ENCODE data around the gene TMEM97. TPM values are rescaled to one million over a fixed set of nuclear protein-coding genes. Genes with fewer than 3 reads are reported as not detected.

The TMEM97 gene
- total and polyA plus RNA-seq, 9 of the 15 experiments (the other 6 are each of a cell fraction or from before 2014, with no cell fraction given), result 34.6 to 121 (median 76.0) TPM

- TF ChIP-seq, protein P1, sequence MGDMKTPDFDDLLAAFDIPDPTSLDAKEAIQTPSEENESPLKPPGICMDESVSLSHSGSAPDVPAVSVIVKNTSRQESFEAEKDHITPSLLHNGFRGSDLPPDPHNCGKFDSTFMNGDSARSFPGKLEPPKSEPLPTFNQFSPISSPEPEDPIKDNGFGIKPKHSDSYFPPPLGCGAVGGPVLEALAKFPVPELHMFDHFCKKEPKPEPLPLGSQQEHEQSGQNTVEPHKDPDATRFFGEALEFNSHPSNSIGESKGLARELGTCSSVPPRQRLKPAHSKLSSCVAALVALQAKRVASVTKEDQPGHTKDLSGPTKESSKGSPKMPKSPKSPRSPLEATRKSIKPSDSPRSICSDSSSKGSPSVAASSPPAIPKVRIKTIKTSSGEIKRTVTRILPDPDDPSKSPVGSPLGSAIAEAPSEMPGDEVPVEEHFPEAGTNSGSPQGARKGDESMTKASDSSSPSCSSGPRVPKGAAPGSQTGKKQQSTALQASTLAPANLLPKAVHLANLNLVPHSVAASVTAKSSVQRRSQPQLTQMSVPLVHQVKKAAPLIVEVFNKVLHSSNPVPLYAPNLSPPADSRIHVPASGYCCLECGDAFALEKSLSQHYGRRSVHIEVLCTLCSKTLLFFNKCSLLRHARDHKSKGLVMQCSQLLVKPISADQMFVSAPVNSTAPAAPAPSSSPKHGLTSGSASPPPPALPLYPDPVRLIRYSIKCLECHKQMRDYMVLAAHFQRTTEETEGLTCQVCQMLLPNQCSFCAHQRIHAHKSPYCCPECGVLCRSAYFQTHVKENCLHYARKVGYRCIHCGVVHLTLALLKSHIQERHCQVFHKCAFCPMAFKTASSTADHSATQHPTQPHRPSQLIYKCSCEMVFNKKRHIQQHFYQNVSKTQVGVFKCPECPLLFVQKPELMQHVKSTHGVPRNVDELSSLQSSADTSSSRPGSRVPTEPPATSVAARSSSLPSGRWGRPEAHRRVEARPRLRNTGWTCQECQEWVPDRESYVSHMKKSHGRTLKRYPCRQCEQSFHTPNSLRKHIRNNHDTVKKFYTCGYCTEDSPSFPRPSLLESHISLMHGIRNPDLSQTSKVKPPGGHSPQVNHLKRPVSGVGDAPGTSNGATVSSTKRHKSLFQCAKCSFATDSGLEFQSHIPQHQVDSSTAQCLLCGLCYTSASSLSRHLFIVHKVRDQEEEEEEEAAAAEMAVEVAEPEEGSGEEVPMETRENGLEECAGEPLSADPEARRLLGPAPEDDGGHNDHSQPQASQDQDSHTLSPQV (IDR thresholded peaks at IDR 0.05), result no peak; the same call in 1 of the 2 replicates
- TF ChIP-seq ZFP30 (CRISPR knock-in tag; IDR thresholded peaks at IDR 0.05; ENCODE audit: borderline replicate concordance) (no peak), SRSF1 (IDR thresholded peaks at IDR 0.05; ENCODE audit: low read depth, low read length) (no peak), ZNF121 (CRISPR knock-in tag; conservative IDR thresholded peaks at IDR 0.05) (no peak), MXD1 (CRISPR knock-in tag; IDR thresholded peaks at IDR 0.05; ENCODE audit: borderline replicate concordance, poor library complexity, severe bottlenecking) (no peak), CHD7 (IDR thresholded peaks at IDR 0.05; ENCODE audit: low read depth, low read length) (no peak), PHF20 (IDR thresholded peaks at IDR 0.05; ENCODE audit: partially characterized antibody) (peak; percentile 57), HCFC1 (IDR thresholded peaks at IDR 0.05; ENCODE audit: low read depth, low read length) (no peak), ZNF589 (CRISPR knock-in tag; IDR thresholded peaks at IDR 0.05; ENCODE audit: low read depth) (no peak; the same call in 1 of the 2 replicates), DACH1 (IDR thresholded peaks at IDR 0.05; ENCODE audit: partially characterized antibody) (no peak)
Observed at GRCh38 chr17:28318759-28319597, at the start of gene TMEM97 (continued).

All from K562 (cell line).